Loucy (cell line): Measurements from ENCODE around the gene ALDH1L1.

Experiments
- H2AFZ ChIP-seq: fragments of 200-600 bp; sonication (generic); 2 replicates; pipeline ENCODE4 v1.6.0; 2016; ENCODE audit warnings: antibody characterized with exemption, mild to moderate bottlenecking, low read length, moderate library complexity
- H3F3A ChIP-seq: fragments of 200-600 bp; 2 replicates; pipeline ENCODE4 v1.6.0; 2016; ENCODE audit warnings: antibody characterized with exemption, low read depth, mild to moderate bottlenecking
- H3K27me3 ChIP-seq: fragments of 200-600 bp; sonication (generic); 2 replicates; pipeline ENCODE4 v1.6.1; 2014; ENCODE audit warnings: low read length, mild to moderate bottlenecking; ENCODE audit not compliant: insufficient read depth, poor library complexity, severe bottlenecking
- H3K36me3 ChIP-seq: fragments of 200-600 bp; sonication (generic); 2 replicates; pipeline ENCODE4 v1.6.1; 2016; ENCODE audit warnings: low read length; ENCODE audit not compliant: insufficient read depth
- H3K4me1 ChIP-seq: fragments of 200-600 bp; sonication (generic); 2 replicates; pipeline ENCODE4 v1.5.1; 2014; ENCODE audit warnings: low read length, mild to moderate bottlenecking; ENCODE audit not compliant: insufficient read depth, poor library complexity, severe bottlenecking
- H3K4me2 ChIP-seq: fragments of 200-600 bp; sonication (generic); 2 replicates; pipeline ENCODE4 v1.6.0; 2014; ENCODE audit warnings: antibody characterized with exemption, low read length, low read depth, mild to moderate bottlenecking; ENCODE audit not compliant: poor library complexity, severe bottlenecking
- H3K4me3 ChIP-seq: fragments of 200-600 bp; sonication (generic); 2 replicates; pipeline ENCODE4 v1.5.1; 2014; ENCODE audit warnings: low read length, mild to moderate bottlenecking, mixed read lengths; ENCODE audit not compliant: poor library complexity, severe bottlenecking
- H3K79me2 ChIP-seq: fragments of 200-600 bp; sonication (generic); 2 replicates; pipeline ENCODE4 v1.6.1; 2014; ENCODE audit warnings: low read length; ENCODE audit not compliant: insufficient read depth
- H3K9ac ChIP-seq: fragments of 200-600 bp; sonication (generic); 2 replicates; pipeline ENCODE4 v1.6.0; 2014; ENCODE audit warnings: mild to moderate bottlenecking, low read depth, low read length, moderate library complexity; ENCODE audit not compliant: poor library complexity, severe bottlenecking
- H3K9me2 ChIP-seq: fragments of 200-600 bp; sonication (generic); replicated peaks from 2 replicates; pipeline ENCODE4 v1.6.1; 2016; ENCODE audit warnings: low read depth, low read length, mixed read lengths
- H3K9me3 ChIP-seq: fragments of 200-600 bp; sonication (generic); 2 replicates; pipeline ENCODE4 v1.6.1; 2014; ENCODE audit warnings: mild to moderate bottlenecking, antibody characterized with exemption, low read length, low read depth; ENCODE audit not compliant: insufficient read depth
- H4K20me1 ChIP-seq: fragments of 200-600 bp; sonication (generic); 2 replicates; pipeline ENCODE4 v1.6.0; 2014; ENCODE audit warnings: antibody characterized with exemption, low read length, mild to moderate bottlenecking; ENCODE audit not compliant: insufficient read depth, poor library complexity, severe bottlenecking
- EZH2phosphoT487 ChIP-seq: fragments of 200-600 bp; IDR thresholded peaks from 2 replicates; pipeline ENCODE4 v1.6.1; 2018; ENCODE audit warnings: antibody characterized with exemption, mild to moderate bottlenecking, moderate library complexity, borderline replicate concordance
- TF ChIP-seq, protein P1 (sequence below): fragments of 200-600 bp; sonication (generic); conservative IDR thresholded peaks from 2 replicates; pipeline ENCODE4 v1.5.1; 2014; ENCODE audit warnings: mild to moderate bottlenecking, antibody characterized with exemption, low read length

The ALDH1L1 gene

GRCh38 chr3:126130981-126131745 lies 49.2 kb downstream of the ALDH1L1 start:
- no peaks in the 10 kb centered on the region for H3K9me2 ChIP-seq
- no peak for TF ChIP-seq EZH2phosphoT487
- TF ChIP-seq, protein P1, sequence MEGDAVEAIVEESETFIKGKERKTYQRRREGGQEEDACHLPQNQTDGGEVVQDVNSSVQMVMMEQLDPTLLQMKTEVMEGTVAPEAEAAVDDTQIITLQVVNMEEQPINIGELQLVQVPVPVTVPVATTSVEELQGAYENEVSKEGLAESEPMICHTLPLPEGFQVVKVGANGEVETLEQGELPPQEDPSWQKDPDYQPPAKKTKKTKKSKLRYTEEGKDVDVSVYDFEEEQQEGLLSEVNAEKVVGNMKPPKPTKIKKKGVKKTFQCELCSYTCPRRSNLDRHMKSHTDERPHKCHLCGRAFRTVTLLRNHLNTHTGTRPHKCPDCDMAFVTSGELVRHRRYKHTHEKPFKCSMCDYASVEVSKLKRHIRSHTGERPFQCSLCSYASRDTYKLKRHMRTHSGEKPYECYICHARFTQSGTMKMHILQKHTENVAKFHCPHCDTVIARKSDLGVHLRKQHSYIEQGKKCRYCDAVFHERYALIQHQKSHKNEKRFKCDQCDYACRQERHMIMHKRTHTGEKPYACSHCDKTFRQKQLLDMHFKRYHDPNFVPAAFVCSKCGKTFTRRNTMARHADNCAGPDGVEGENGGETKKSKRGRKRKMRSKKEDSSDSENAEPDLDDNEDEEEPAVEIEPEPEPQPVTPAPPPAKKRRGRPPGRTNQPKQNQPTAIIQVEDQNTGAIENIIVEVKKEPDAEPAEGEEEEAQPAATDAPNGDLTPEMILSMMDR = no peak
- no peaks in the 10 kb centered on the region for H3K4me1 ChIP-seq
- H3K79me2 ChIP-seq = no peaks in the 10 kb centered on the region
- H2AFZ ChIP-seq = no peak overlapping the region
- H4K20me1 ChIP-seq = no peaks in the 10 kb centered on the region
- no peak overlapping the region for H3K4me2 ChIP-seq
- H3K4me3 ChIP-seq = no peak overlapping the region
- H3K9me3 ChIP-seq = no peaks in the 10 kb centered on the region
- H3K27me3 ChIP-seq = no peaks in the 10 kb centered on the region
- no peaks in the 10 kb centered on the region for H3K36me3 ChIP-seq
- no peak overlapping the region for H3K9ac ChIP-seq
- no peaks in the 10 kb centered on the region for H3F3A ChIP-seq

DNA sequence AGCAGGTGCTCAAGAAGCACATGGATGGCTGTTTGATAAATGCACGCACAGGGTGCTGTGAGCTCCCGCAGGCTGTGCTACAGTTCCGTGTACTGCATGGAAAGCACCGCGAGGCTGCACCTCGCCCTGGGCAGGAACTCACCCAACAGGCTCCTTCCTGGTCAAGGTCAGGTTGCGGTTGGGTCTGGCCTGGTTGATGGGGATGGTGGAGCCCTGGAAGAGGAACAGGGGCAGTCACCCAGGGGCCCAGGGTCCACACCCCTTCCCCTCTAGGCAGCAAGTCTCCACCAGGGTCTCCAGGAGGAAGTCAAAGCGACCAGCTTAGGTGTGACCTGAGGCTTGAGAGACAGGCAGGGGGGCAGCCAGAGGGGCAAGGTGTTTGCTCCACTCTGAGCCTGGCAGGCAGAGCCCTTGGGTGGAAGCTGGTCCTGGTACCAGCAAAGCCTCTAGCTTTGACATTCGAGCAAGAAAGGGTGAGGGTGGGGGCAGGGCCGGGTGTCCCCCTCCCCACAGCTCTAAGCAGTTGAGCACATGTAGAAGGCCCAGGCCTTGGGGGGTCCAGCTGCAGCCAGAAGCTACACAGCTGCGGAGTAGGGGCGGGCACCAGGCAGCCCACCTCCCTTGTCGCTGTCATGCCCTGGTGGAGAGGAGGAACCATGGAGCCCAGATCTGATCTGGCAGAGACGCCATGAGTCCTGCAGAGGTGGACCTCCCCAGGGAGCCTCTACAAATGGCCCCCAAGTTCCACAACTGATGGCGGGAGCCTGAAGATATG lies 50.1 kb downstream of the ALDH1L1 start:
- no peaks in the 10 kb centered on the region for H3K9me3 ChIP-seq
- H3K4me2 ChIP-seq = no peak overlapping the region
- H3K9me2 ChIP-seq = no peaks in the 10 kb centered on the region
- no peaks in the 10 kb centered on the region for H3K4me1 ChIP-seq
- no peak overlapping the region for H3K4me3 ChIP-seq
- no peak overlapping the region for H3K9ac ChIP-seq
- no peaks in the 10 kb centered on the region for H3K79me2 ChIP-seq
- no peaks in the 10 kb centered on the region for H3K27me3 ChIP-seq
- no peak overlapping the region for H2AFZ ChIP-seq
- no peaks in the 10 kb centered on the region for H3F3A ChIP-seq
- TF ChIP-seq EZH2phosphoT487 = no peak
- TF ChIP-seq, protein P1 = no peak
- no peaks in the 10 kb centered on the region for H4K20me1 ChIP-seq
- H3K36me3 ChIP-seq = no peaks in the 10 kb centered on the region

DNA sequence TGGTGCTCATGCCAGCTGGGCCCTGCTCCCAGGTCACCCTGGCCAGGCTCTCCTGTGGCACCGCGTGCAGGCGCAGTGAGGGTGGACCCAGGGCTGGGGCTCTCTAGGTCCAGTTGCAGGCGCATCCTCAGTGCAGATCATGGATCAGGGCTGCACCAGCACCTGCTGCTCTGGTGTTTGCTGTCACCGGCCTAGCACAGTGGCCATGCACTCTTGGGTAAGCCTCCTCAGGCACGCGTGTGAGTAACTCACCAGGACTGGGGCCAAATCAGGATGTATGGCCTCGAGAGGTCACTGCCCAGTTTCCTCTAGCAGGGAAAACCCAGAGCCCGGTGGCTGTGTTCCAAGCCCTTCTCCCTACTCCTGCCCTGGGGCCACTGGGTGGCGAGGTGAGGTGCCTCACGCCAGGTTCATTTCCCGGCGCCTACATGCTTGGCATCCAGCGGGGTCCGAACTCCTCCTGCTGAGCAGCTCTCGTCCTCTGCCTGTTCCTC lies 50.9 kb downstream of the ALDH1L1 start:
- no peak overlapping the region for H2AFZ ChIP-seq
- no peaks in the 10 kb centered on the region for H3K79me2 ChIP-seq
- H3K4me2 ChIP-seq = no peak overlapping the region
- no peak overlapping the region for H3K4me3 ChIP-seq
- no peak overlapping the region for H3K9ac ChIP-seq
- H4K20me1 ChIP-seq = no peaks in the 10 kb centered on the region
- H3K9me3 ChIP-seq = no peaks in the 10 kb centered on the region
- TF ChIP-seq EZH2phosphoT487 = no peak
- TF ChIP-seq, protein P1 = no peak
- no peaks in the 10 kb centered on the region for H3K4me1 ChIP-seq
- no peaks in the 10 kb centered on the region for H3K27me3 ChIP-seq
- H3K9me2 ChIP-seq = no peaks in the 10 kb centered on the region
- no peaks in the 10 kb centered on the region for H3K36me3 ChIP-seq
- H3F3A ChIP-seq = no peaks in the 10 kb centered on the region
